Gastrocnemius medialis (tissue), 4 donors: Measurements from ENCODE around the gene CBY1.

Source experiments
- POLR2A ChIP-seq, 2 donors: fragments of 450-650 bp; IDR thresholded peaks; one replicate each; pipeline ENCODE4 v1.6.1; 2017; ENCODE audit warnings: antibody characterized with exemption in 2 of 2, mild to moderate bottlenecking in 2 of 2, moderate library complexity in 2 of 2
- TF ChIP-seq, protein P1 (sequence below), 5 experiments: fragments of 450-650 bp in 3 of 5; fragments of 200-600 bp in 2 of 5; sonication (generic) in 2 of 5; IDR thresholded peaks in 4 of 5; conservative IDR thresholded peaks in 1 of 5; 1 replicate in 4 of 5; 2 replicates in 1 of 5; pipeline ENCODE4 v1.5.1; 2016 to 2019; ENCODE audit warnings: antibody characterized with exemption in 5 of 5, mild to moderate bottlenecking in 3 of 5, moderate library complexity in 3 of 5

DNA sequence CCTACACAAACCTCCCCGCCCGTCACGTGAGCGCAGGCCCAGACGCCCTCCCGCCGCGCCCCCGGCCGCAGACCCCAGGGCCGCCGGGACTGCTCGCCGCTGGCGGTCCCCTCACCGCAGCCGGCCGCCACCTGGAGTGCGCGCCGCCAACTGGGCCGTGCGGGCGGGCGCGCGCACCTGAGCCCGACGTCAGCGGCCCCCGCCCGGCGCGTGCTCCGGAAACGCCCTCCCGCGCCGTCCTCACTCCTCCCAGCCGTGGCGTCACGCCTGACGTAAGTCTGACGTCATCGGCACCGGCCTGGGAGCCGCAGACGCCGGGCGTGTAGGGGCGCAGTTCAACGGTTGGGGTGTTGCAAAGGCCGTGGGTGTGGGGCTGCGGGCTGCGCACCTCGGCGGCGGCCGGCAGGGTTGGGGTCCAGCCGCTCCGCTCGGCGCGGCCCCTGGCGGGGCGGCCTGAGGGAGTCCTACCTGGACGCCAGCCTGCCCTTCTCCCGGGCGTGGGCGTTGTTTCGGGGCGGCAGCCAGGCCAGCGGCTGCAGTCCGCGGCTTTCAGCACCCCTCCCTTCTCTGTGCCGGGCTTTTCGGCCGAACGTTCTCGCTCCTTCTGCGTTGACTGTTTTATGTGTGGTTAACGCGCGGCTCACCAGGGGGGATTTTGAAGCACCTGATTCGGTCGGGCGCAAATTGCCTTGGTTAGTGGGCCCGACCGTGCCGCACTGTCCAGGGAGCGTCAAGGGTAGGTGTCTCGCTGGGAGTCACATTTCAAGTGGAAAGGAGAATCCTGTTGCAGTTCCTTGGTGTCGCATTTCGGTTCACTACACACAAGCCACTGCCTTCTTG is 44.6 kb downstream of the CBY1 start, which contains the start of gene JOSD1:
- TF ChIP-seq, protein P1, sequence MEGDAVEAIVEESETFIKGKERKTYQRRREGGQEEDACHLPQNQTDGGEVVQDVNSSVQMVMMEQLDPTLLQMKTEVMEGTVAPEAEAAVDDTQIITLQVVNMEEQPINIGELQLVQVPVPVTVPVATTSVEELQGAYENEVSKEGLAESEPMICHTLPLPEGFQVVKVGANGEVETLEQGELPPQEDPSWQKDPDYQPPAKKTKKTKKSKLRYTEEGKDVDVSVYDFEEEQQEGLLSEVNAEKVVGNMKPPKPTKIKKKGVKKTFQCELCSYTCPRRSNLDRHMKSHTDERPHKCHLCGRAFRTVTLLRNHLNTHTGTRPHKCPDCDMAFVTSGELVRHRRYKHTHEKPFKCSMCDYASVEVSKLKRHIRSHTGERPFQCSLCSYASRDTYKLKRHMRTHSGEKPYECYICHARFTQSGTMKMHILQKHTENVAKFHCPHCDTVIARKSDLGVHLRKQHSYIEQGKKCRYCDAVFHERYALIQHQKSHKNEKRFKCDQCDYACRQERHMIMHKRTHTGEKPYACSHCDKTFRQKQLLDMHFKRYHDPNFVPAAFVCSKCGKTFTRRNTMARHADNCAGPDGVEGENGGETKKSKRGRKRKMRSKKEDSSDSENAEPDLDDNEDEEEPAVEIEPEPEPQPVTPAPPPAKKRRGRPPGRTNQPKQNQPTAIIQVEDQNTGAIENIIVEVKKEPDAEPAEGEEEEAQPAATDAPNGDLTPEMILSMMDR (IDR thresholded peaks at IDR 0.05 in 4 of 5, conservative IDR thresholded peaks at IDR 0.05 in 1 of 5): peak in 2 of 5 experiments; percentile 41 to 50
- peak; percentile 100 for TF ChIP-seq POLR2A (IDR thresholded peaks at IDR 0.05)
